ENCODE results near the gene CCNYL1.
"Not testable (repeated sequence)": the region's sequence is repeated elsewhere in the genome, so short reads cannot be mapped to it uniquely, and the experiment has no call there.

CCNYL1 gene

GRCh38 chr2:207692206-207693065 lies 19.0 kb upstream of the CCNYL1 start:
- no peak for TF ChIP-seq ZFX (IDR thresholded peaks at IDR 0.05; ENCODE audit: borderline replicate concordance)
- TF ChIP-seq, protein P1, sequence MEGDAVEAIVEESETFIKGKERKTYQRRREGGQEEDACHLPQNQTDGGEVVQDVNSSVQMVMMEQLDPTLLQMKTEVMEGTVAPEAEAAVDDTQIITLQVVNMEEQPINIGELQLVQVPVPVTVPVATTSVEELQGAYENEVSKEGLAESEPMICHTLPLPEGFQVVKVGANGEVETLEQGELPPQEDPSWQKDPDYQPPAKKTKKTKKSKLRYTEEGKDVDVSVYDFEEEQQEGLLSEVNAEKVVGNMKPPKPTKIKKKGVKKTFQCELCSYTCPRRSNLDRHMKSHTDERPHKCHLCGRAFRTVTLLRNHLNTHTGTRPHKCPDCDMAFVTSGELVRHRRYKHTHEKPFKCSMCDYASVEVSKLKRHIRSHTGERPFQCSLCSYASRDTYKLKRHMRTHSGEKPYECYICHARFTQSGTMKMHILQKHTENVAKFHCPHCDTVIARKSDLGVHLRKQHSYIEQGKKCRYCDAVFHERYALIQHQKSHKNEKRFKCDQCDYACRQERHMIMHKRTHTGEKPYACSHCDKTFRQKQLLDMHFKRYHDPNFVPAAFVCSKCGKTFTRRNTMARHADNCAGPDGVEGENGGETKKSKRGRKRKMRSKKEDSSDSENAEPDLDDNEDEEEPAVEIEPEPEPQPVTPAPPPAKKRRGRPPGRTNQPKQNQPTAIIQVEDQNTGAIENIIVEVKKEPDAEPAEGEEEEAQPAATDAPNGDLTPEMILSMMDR (IDR thresholded peaks at IDR 0.05) = peak; percentile 85
- H3K27ac ChIP-seq = no peak overlapping the region

DNA sequence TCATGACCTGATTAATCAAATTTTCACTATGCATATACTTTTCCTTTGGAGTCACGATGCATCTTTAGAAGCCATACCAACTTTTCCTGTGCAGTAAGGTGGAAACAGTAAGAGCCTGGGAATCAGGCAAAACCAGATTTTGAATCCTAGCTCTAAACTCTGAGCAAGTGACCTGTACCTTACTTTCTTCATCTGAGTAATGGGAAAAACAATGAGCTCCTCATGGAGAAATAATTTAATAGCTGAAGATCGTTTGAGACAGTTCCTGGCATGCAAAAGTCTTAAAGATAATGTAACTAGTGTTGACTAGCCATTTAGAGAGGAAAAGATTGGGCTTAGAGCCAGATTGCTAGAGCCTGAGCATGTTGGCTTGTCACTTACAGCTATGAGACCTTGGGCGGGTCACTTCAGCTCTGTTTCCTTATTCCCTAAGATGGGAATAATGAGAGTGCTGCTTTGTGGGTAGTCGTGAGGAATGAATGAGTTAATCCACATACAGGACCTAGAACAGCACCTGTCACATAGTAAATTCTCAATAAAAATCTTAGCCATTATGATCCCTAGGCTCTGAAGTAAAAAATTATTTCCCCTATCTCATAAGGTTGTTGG lies 17.7 kb upstream of the CCNYL1 start:
- TF ChIP-seq ZFX (IDR thresholded peaks at IDR 0.05; ENCODE audit: borderline replicate concordance) = no peak
- TF ChIP-seq, protein P1 (IDR thresholded peaks at IDR 0.05) = no peak
- H3K27ac ChIP-seq = no peak overlapping the region

DNA sequence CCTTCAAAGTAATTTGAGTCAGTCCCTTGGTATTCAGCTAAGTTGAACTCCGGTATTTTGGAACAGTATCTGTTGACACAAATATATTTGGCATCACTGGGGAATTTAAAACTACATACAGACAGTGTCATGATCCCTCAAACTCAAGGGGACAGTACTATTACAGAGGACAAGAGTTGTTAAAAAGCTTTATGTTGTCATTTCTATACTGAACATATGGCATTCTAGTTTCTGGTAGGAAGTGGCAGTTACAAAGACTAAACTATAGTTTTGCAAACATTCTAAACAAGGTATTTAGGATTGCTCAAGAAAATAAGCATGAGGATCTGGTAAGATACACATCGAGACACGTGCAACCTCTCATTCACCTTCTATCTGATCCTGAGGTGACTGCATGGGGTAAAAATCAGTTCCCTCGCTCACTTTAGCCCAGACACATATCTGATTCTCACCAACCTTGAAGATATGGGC lies 16.6 kb upstream of the CCNYL1 start:
- TF ChIP-seq, protein P1 (IDR thresholded peaks at IDR 0.05) = no peak
- TF ChIP-seq ZFX (IDR thresholded peaks at IDR 0.05; ENCODE audit: borderline replicate concordance) = no peak
- no peak overlapping the region for H3K27ac ChIP-seq

GRCh38 chr2:207695293-207695692 lies 16.1 kb upstream of the CCNYL1 start:
- no peak for TF ChIP-seq ZFX (IDR thresholded peaks at IDR 0.05; ENCODE audit: borderline replicate concordance)
- TF ChIP-seq, protein P1 (IDR thresholded peaks at IDR 0.05) = no peak
- no peak overlapping the region for H3K27ac ChIP-seq

DNA sequence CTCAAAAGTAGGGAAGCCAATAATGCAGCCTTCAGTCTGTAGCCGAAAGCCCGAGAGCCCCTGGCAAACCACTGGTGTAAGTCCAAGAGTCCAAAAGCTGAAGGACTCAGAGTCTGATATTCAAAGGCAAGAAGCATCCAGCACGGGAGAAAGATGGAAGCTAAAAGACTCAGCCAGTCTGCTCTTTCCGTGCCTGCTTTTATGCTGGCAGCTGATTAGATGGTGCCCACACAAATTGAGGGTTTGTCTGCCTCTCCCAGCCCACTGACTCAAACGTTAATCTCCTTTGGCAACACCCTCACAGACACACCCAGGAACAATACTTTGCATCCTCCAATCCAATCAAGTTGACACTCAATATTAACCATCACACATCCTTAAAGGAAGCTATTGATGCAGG lies 14.5 kb upstream of the CCNYL1 start:
- not testable (repeated sequence) for H3K27ac ChIP-seq

GRCh38 chr2:207697411-207697810 lies 14.0 kb upstream of the CCNYL1 start:
- H3K27ac ChIP-seq = no peak overlapping the region
- no peak for TF ChIP-seq ZFX (IDR thresholded peaks at IDR 0.05; ENCODE audit: borderline replicate concordance)
- TF ChIP-seq, protein P1 (IDR thresholded peaks at IDR 0.05) = no peak

DNA sequence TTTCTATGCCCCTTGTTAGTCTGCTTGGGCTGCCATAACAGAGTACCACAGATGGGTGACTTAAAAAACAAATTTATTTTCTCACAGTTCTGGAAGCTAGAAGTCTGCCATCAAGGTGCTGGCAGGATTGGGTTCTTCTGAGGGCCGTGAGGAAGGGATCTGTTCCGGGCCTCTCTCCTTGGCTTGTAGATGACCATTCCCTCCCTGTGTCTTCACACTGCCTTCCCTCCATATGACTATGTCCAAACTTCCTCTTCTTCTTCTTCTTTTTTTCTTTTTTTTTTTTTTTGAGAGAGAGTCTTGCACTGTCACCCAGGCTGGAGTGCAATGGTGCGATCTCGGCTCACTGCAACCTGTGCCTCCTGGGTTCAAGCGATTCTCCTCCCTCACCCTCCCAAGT lies 13.1 kb upstream of the CCNYL1 start:
- TF ChIP-seq ZFX (IDR thresholded peaks at IDR 0.05; ENCODE audit: borderline replicate concordance) = no peak
- TF ChIP-seq, protein P1 (IDR thresholded peaks at IDR 0.05) = no peak
- H3K27ac ChIP-seq = no peak overlapping the region

Data from 22Rv1 (cell line).